Posterior cingulate gyrus (tissue), 11 donors: ENCODE data around the gene PGBD5.
"Not testable (repeated sequence)": the region's sequence is repeated elsewhere in the genome, so short reads cannot be mapped to it uniquely, and the experiment has no call there.

Experiments used
- DNase-seq, 10 donors: peaks; one replicate each; pipeline versions ENCODE4 v3.0.0 to v3.0.0-alpha.2; 2020 to 2021; ENCODE audit warnings: mixed read lengths in 3 of 10
- intact Hi-C: fragments of 100-400 bp; cut with DNase I; formaldehyde crosslinking; loops from one replicate; pipeline ENCODE4 v1.15.1; 2023

PGBD5 gene, protein sequence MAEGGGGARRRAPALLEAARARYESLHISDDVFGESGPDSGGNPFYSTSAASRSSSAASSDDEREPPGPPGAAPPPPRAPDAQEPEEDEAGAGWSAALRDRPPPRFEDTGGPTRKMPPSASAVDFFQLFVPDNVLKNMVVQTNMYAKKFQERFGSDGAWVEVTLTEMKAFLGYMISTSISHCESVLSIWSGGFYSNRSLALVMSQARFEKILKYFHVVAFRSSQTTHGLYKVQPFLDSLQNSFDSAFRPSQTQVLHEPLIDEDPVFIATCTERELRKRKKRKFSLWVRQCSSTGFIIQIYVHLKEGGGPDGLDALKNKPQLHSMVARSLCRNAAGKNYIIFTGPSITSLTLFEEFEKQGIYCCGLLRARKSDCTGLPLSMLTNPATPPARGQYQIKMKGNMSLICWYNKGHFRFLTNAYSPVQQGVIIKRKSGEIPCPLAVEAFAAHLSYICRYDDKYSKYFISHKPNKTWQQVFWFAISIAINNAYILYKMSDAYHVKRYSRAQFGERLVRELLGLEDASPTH

GRCh38 chr1:230426246-230427093 is at the start of gene PGBD5:
PGBD5 (minus strand) TSS chr1:230426332; CDS start chr1:230425928, 404 bp downstream.
- peak; percentile 71 to 98 (median 85) for DNase-seq
- intact Hi-C loops = loop anchor here (5.0 kb wide), 1 partner anchor 69 kb away; no protein-coding TSS in a partner anchor

DNA sequence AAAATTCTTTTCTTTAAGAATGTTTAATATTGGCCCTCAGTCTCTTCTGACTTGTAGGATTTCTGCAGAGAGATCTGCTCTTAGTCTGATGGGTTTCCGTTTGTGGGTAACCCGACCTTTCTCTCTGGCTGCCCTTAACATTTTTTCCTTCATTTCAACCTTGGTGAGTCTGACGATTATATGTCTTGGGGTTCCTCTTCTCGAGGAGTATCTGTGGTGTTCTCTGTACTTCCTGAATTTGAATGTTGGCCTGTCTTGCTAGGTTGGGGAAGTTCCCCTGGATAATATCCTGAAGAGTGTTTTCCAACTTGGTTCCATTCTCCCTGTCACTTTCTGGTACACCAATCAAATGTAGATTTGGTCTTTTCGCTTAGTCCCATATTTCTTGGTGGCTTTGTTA is 48.8 kb upstream of the PGBD5 start:
- intact Hi-C loops, DNase-seq: not testable (repeated sequence)

DNA sequence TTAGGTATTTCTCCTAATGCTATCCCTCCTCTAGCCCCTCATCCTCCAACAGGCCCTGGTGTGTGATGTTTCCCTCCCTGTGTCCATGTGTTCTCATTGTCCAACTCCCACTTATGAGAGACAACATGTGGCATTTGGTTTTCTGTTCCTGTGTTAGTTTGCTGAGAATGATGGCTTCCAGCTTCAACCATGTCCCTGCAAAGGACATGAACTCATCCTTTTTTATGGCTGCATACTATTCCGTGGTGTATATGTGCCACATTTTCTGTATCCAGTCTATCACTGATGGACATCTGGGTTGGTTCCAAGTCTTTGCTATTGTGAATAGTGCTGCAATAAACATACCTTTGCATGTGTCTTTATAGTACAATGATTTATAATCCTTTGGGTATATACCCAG is 44.6 kb upstream of the PGBD5 start:
- DNase-seq, intact Hi-C loops: not testable (repeated sequence)

GRCh38 chr1:230469271-230469670 is 43.1 kb upstream of the PGBD5 start:
- intact Hi-C loops = no loop called here
- DNase-seq = no peak

- intact Hi-C loops = no loop called here
- DNase-seq = no peak
Observed at GRCh38 chr1:230465691-230466090, 39.6 kb upstream of the PGBD5 start.

GRCh38 chr1:230464671-230465070 is 38.5 kb upstream of the PGBD5 start:
- DNase-seq = peak in 1 of 10 donors; percentile 13
- intact Hi-C loops = no loop called here

DNA sequence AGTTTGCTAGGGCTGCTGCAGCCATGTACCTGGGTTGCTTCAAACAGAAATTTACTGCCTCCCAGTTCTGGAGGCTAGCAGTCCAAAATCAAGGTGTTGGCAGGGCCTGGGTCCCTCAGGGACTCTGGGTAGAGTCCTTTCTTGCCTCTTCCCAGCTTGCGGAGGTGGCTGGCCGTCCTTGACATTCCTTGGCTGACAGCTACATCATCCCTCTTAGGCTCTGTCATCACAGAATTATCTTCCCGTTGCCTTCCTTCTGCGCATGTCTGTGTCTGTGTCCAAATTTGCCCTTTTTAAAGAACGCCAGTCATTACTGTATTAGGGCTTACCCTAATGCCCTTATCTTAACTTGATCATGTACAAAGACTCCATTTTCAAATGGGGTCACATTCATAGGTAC is 37.6 kb upstream of the PGBD5 start:
- DNase-seq = no peak
- intact Hi-C loops = no loop called here

DNA sequence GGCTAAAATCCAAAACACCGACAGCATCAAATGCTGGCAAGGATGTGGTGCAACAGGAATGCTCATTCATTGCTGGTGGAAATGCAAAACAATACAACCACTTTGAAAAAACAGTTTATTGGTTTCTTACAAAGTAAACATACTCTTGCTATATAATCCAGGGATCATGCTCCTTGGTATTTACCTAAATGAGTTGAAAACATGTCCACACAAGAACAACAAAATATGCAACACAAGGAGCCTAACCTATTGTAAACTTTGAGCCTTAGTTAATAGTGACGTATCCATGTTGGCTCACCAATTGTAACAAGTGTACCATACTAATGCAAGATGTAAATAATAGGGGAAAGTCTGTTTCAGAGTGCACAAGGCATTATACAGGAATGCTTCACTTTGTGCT is 37.2 kb upstream of the PGBD5 start:
- intact Hi-C loops = no loop called here
- no peak for DNase-seq

DNA sequence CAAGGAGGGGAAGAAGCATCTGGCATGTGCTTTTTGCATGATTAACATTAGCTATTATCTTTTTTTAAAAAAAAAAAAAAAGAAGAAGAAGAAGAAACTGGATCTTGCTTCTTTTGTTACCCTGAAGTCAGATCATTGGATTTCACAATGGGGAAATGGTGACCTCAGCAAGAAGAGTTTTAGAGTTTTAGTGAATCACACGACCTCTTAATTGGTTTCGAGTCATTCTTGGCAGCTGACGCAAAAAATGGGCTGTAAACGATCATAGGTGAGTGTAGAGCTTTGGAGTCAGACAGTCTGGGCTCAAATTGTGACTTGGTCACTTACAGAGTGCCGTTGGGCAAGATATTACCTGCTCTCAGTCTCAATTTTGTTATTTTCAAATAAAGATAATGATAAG is 33.3 kb upstream of the PGBD5 start:
- intact Hi-C loops = no loop called here
- DNase-seq = no peak

GRCh38 chr1:230458509-230458908 is 32.4 kb upstream of the PGBD5 start:
- no peak for DNase-seq
- intact Hi-C loops = no loop called here

DNA sequence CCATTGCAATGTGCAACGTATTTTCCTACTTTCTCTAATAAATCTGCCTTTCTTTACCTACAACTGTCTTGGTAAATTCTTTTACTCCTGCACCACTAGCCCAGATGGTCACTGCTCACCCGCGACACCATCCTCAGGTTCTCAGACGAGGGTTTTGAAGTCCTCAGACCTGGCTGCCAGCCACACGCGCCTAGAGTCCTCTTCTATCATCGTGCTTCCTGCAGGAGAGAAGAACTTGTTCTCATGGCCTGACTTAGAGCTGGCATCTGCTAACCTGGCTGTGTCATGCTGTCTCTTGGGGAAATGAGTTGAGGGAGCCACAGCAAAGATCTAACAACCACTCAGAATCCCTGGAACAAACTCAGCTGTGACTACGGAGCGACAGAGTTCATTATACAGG is 30.3 kb upstream of the PGBD5 start:
- intact Hi-C loops = no loop called here
- DNase-seq = no peak

DNA sequence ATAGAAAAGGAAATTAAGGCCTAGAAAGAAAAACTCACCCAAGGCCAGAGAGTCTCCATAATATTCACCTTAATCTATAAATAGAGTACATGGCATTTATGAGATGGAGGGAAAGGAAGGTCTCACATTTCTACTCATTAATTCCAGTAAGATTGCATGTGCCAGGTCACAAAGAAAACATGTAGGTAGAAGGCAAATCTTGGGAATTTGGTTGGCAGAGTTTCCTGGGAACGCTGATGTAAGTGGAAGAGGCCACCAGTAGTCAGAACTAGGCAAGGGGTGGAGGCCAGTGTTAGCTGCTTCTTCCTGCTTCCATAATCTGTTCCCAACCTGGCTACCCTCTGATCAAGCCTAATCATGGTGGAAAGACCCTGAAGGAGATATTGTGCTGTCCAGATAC is 29.2 kb upstream of the PGBD5 start:
- DNase-seq = no peak
- intact Hi-C loops = no loop called here

GRCh38 chr1:230453377-230453776 is 27.2 kb upstream of the PGBD5 start:
- no peak for DNase-seq
- intact Hi-C loops = no loop called here

GRCh38 chr1:230441183-230442029 is 15.3 kb upstream of the PGBD5 start:
- intact Hi-C loops = no loop called here
- no peak for DNase-seq

DNA sequence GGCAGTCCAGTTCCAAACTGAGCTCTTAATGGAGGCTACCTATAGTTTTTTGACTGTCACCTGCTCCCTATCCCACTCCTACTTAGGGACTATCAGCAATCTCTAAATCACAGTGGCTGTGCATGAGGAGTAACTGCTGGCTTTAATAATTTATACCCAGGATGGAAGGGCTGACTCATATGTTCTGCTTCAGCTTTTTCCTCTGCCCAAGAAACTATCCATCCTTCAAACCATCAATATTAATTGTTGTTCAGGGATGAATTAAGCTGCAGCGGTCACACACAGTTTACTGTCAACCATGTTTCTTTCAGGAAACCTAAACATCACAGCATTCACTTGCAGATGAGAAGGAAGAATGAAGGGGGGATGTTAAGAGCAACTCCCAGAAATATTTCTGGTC is 9.0 kb upstream of the PGBD5 start:
- no peak for DNase-seq
- intact Hi-C loops = no loop called here

DNA sequence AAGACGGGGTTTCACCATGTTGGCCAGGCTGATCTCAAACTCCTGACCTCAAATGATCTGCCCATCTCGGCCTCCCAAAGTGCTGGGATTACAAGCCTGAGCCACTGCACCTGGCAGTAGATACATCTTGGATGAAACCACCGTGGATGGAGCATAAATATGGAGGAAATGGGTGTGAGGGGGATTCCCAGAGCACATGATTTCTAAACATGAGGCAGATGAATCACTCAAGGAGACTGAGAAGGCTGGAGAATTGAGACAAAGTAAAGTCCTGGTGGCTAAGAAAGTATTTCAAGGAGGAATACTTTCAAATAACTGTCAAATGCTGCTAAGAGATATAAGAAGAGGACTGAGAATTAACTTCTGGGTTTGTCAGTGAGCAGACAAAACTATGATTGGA is 5.4 kb upstream of the PGBD5 start:
- intact Hi-C loops = no loop called here
- DNase-seq = no peak

GRCh38 chr1:230430499-230430898 is 4.4 kb upstream of the PGBD5 start:
- DNase-seq = no peak
- intact Hi-C loops = no loop called here

- intact Hi-C loops = loop anchor here (5.0 kb wide), 1 partner anchor 72 kb away; no protein-coding TSS in a partner anchor
- no peak for DNase-seq
Observed at GRCh38 chr1:230429067-230429735, 3.1 kb upstream of the PGBD5 start.

- intact Hi-C loops = loop anchor here (5.0 kb wide), 1 partner anchor 71 kb away; no protein-coding TSS in a partner anchor
- DNase-seq = no peak
Observed at GRCh38 chr1:230427981-230428380, 1.8 kb upstream of the PGBD5 start.
